OCI-LY7 (cell line): ENCODE measurements around the gene MICB.

ENCODE experiments used
- CTCF ChIP-seq: fragments of 200-600 bp; sonication (generic); conservative IDR thresholded peaks from 2 replicates; pipeline ENCODE4 v1.5.1; 2014; ENCODE audit warnings: mild to moderate bottlenecking, antibody characterized with exemption, low read length, moderate library complexity, mixed read lengths
- EZH2phosphoT487 ChIP-seq: fragments of 200-600 bp; sonication (generic); IDR thresholded peaks from 2 replicates; pipeline ENCODE4 v1.6.1; 2018; ENCODE audit warnings: low read depth, borderline replicate concordance, mild to moderate bottlenecking, mixed run types, antibody characterized with exemption, low read length, moderate library complexity, mixed read lengths

- TF ChIP-seq CTCF: no peak
- TF ChIP-seq EZH2phosphoT487: no peak
Observed at GRCh38 chr6:31513456-31514165, 15.7 kb downstream of the MICB start.
